ENCODE measurements around the gene PROK2. TPM values are rescaled to one million over a fixed set of nuclear protein-coding genes. Genes with fewer than 3 reads are reported as not detected.

The PROK2 gene
- not detected in 2 replicates for total RNA-seq

GRCh38 chr3:71784914-71785531 is at the start of gene PROK2:
PROK2 (minus strand) TSS chr3:71785148; CDS start chr3:71785052, 96 bp downstream.

GRCh38 chr3:71753701-71754609 is 31.0 kb downstream of the PROK2 start, which contains the start of gene GPR27:
GPR27 (plus strand) TSS chr3:71753855; CDS start chr3:71754050, 195 bp downstream.

GRCh38 chr3:71725271-71725991 is 59.5 kb downstream of the PROK2 start, which contains the start of gene EIF4E3:
EIF4E3 (minus strand) TSS chr3:71725402; CDS start chr3:71725367, 35 bp downstream.

Other genes starting within 250 kb of the PROK2 start
- 35.2 and 35.6 TPM in 2 replicates for gene FOXP1, start 201.4 kb downstream of the PROK2 start, total RNA-seq
- gene EIF4E3, start 59.7 kb downstream of the PROK2 start, total RNA-seq, result 2.4 and 5.1 TPM in 2 replicates
- gene GPR27, start 31.3 kb downstream of the PROK2 start, total RNA-seq, result under 0.01 and 1.6 TPM in 2 replicates